Liver (tissue), 9 donors: Measurements from ENCODE around the gene CIDEB. TPM values are rescaled to one million over a fixed set of nuclear protein-coding genes. Genes with fewer than 3 reads are reported as not detected.
A peak's percentile ranks its signal among the peaks of the same experiment; 100 is the strongest.

ENCODE experiments used
- DNase-seq: peaks from one replicate; pipeline ENCODE4 v3.0.0-alpha.2; 2017; ENCODE audit warnings: low spot score
- H3K27ac ChIP-seq, 2 donors: one replicate each; pipeline ENCODE4 v1.7.0; 2013; ENCODE audit warnings: inconsistent platforms in 2 of 2, low read length in 2 of 2, control low read depth in 1 of 2, low read depth in 1 of 2, mild to moderate bottlenecking in 1 of 2
- H3K27me3 ChIP-seq, 4 donors: one replicate each; pipeline versions ENCODE4 v1.6.1 to v1.7.0; 2013; ENCODE audit warnings: low read length in 3 of 4, inconsistent platforms in 1 of 4, mild to moderate bottlenecking in 1 of 4, moderate library complexity in 1 of 4; ENCODE audit not compliant: control insufficient read depth in 4 of 4, insufficient read depth in 4 of 4
- H3K36me3 ChIP-seq, 4 donors: one replicate each; pipeline versions ENCODE4 v1.6.1 to v1.7.0; 2013; ENCODE audit warnings: low read length in 3 of 4, mild to moderate bottlenecking in 3 of 4, low read depth in 1 of 4, moderate library complexity in 1 of 4; ENCODE audit not compliant: control insufficient read depth in 4 of 4, insufficient read depth in 3 of 4
- H3K4me1 ChIP-seq, 4 donors: one replicate each; pipeline versions ENCODE4 v1.6.1 to v1.7.0; 2013; ENCODE audit warnings: low read length in 3 of 4, mild to moderate bottlenecking in 3 of 4, moderate library complexity in 1 of 4; ENCODE audit not compliant: control insufficient read depth in 4 of 4, insufficient read depth in 4 of 4
- H3K4me3 ChIP-seq, 3 donors: one replicate each; pipeline versions ENCODE4 v1.6.1 to v1.7.0; 2013; ENCODE audit warnings: low read length in 3 of 3, control low read depth in 1 of 3, low read depth in 1 of 3, mild to moderate bottlenecking in 1 of 3
- H3K9ac ChIP-seq, 2 donors: one replicate each; pipeline ENCODE4 v1.7.0; 2013; ENCODE audit warnings: low read length in 2 of 2, mild to moderate bottlenecking in 2 of 2, moderate library complexity in 2 of 2, control low read depth in 1 of 2, low read depth in 1 of 2
- H3K9me3 ChIP-seq, 4 donors: one replicate each; pipeline versions ENCODE4 v1.6.1 to v1.7.0; 2013; ENCODE audit warnings: low read length in 3 of 4; ENCODE audit not compliant: control insufficient read depth in 4 of 4
- ATF3 ChIP-seq: IDR thresholded peaks from 2 replicates; pipeline ENCODE4 v1.6.1; 2016; ENCODE audit warnings: antibody characterized with exemption
- CTCF ChIP-seq: fragments of 150-350 bp; IDR thresholded peaks from 2 replicates; pipeline ENCODE4 v1.5.1; 2017; ENCODE audit warnings: improper control_type of control experiment, low read depth, low read length; ENCODE audit not compliant: missing input control
- EGR1 ChIP-seq, 2 donors: IDR thresholded peaks; 2 replicates each; pipeline ENCODE4 v1.6.1; 2016 to 2018; ENCODE audit warnings: antibody characterized with exemption in 2 of 2, low read depth in 2 of 2
- FOXA1 ChIP-seq: IDR thresholded peaks from 2 replicates; pipeline ENCODE4 v1.6.1; 2016; ENCODE audit warnings: antibody characterized with exemption
- FOXA2 ChIP-seq: IDR thresholded peaks from 2 replicates; pipeline ENCODE4 v1.6.1; 2016; ENCODE audit warnings: antibody characterized with exemption
- GABPA ChIP-seq, 2 donors: IDR thresholded peaks in 1 of 2; conservative IDR thresholded peaks in 1 of 2; 2 replicates each; pipeline ENCODE4 v1.6.1; 2016; ENCODE audit warnings: antibody characterized with exemption in 2 of 2, mild to moderate bottlenecking in 1 of 2, moderate library complexity in 1 of 2
- HNF4A ChIP-seq, 2 donors: conservative IDR thresholded peaks; 2 replicates each; pipeline ENCODE4 v1.6.1; 2016; ENCODE audit warnings: antibody characterized with exemption in 2 of 2, mild to moderate bottlenecking in 2 of 2
- HNF4G ChIP-seq: IDR thresholded peaks from 2 replicates; pipeline ENCODE4 v1.6.1; 2016; ENCODE audit warnings: antibody characterized with exemption
- JUND ChIP-seq, 2 donors: IDR thresholded peaks; 2 replicates each; pipeline ENCODE4 v1.6.1; 2016; ENCODE audit warnings: antibody characterized with exemption in 2 of 2
- MAX ChIP-seq: IDR thresholded peaks from 2 replicates; pipeline ENCODE4 v1.6.1; 2016; ENCODE audit warnings: antibody characterized with exemption
- NR2F2 ChIP-seq: IDR thresholded peaks from 2 replicates; pipeline ENCODE4 v1.6.1; 2016; ENCODE audit warnings: antibody characterized with exemption
- RAD21 ChIP-seq, 2 donors: IDR thresholded peaks; 2 replicates each; pipeline ENCODE4 v1.6.1; 2016; ENCODE audit warnings: antibody characterized with exemption in 2 of 2, mild to moderate bottlenecking in 2 of 2
- REST ChIP-seq: IDR thresholded peaks from 2 replicates; pipeline ENCODE4 v1.6.1; 2016; ENCODE audit warnings: antibody characterized with exemption, mild to moderate bottlenecking
- RXRA ChIP-seq, 2 donors: IDR thresholded peaks; 2 replicates each; pipeline ENCODE4 v1.6.1; 2017 to 2018; ENCODE audit warnings: antibody characterized with exemption in 2 of 2, mild to moderate bottlenecking in 1 of 2
- SP1 ChIP-seq: IDR thresholded peaks from 2 replicates; pipeline ENCODE4 v1.6.1; 2018; ENCODE audit warnings: antibody characterized with exemption, mild to moderate bottlenecking
- TAF1 ChIP-seq: conservative IDR thresholded peaks from 2 replicates; pipeline ENCODE4 v1.6.1; 2016; ENCODE audit warnings: antibody characterized with exemption, mild to moderate bottlenecking
- YY1 ChIP-seq: IDR thresholded peaks from 2 replicates; pipeline ENCODE4 v1.6.1; 2016; ENCODE audit warnings: antibody characterized with exemption, mild to moderate bottlenecking
- ZBTB33 ChIP-seq: IDR thresholded peaks from 2 replicates; pipeline ENCODE4 v1.6.1; 2016; ENCODE audit warnings: antibody characterized with exemption
- WGBS: extraction: QIAGEN DNeasy Blood & Tissue Kit; methylation state at CpG from one replicate; pipeline ENCODE4 v1.1.7; 2013; 5-methylcytosine and 5-hydroxymethylcytosine counted together
- polyA plus RNA-seq, 2 donors: library from polyadenylated mRNA; stranded (reverse) in 1 of 2; unstranded in 1 of 2; fragments of 200-250 nt in 1 of 2; fragments of >200 nt in 1 of 2; fragmentation: Nextera tagmentation in 1 of 2; extraction: Ambion mirVana in 1 of 2; gene quantifications; one replicate each; pipeline versions ENCODE4 v1.2.1 to v1.2.3, GENCODE V29; 2013 to 2015
- total RNA-seq, 2 donors: library from RNA; depleted of rRNA; stranded (reverse); fragments of >200 nt; gene quantifications; one replicate each; pipeline ENCODE4 v1.2.3, GENCODE V29; 2014
- donor health status: healthy.
- donor health status: healthy.
- donor health status: healthy.
- donor health status: healthy.
- donor health status: healthy.

The CIDEB gene
- total and polyA plus RNA-seq, 4 donors, result 32.1 to 312 (median 159) TPM

- TF ChIP-seq REST (no peak), NR2F2 (no peak), RAD21 (IDR thresholded peaks at IDR 0.05) (no peak), CTCF (no peak), HNF4A (conservative IDR thresholded peaks at IDR 0.05) (no peak)
These were observed 7.3 kb downstream of the CIDEB start (continued) for GRCh38 chr14:24300326-24300980.

- Histone ChIP-seq H3K4me1 (peaks cover 8 to 82% (median 69%) of the 10 kb centered on the region in 4 donors), H3K4me3 (peak within 1 kb of the TSS; percentile 80 to 86 (median 83)), H3K9ac (peak within 1 kb of the TSS; percentile 71 to 80), H3K27me3 (no peaks in the 10 kb centered on the region), H3K9me3 (no peaks in the 10 kb centered on the region), H3K27ac (peak within 1 kb of the TSS; percentile 90 to 94), H3K36me3 (peaks cover 7 to 40% (median 30%) of the 10 kb centered on the region in 4 donors)
- TF ChIP-seq RXRA (IDR thresholded peaks at IDR 0.05), result peak; percentile 27 to 58
- peak; percentile 81 for TF ChIP-seq MAX
- peak; percentile 91 for TF ChIP-seq REST
- peak; percentile 74 for TF ChIP-seq SP1
- peak; percentile 48 for TF ChIP-seq FOXA1
- no peak for TF ChIP-seq HNF4G
- no peak for TF ChIP-seq NR2F2
- peak in 1 of 2 donors; percentile 66 for TF ChIP-seq JUND (IDR thresholded peaks at IDR 0.05)
- peak; percentile 69 to 87 for TF ChIP-seq HNF4A (conservative IDR thresholded peaks at IDR 0.05)
- TF ChIP-seq YY1, result peak; percentile 65
- TF ChIP-seq EGR1 (IDR thresholded peaks at IDR 0.05; ENCODE audit: low read depth in 2 of 2), result peak in 1 of 2 donors; percentile 24
- TF ChIP-seq FOXA2, result no peak
- peak; percentile 10 to 38 for TF ChIP-seq RAD21 (IDR thresholded peaks at IDR 0.05)
- TF ChIP-seq GABPA (IDR thresholded peaks at IDR 0.05 in 1 of 2, conservative IDR thresholded peaks at IDR 0.05 in 1 of 2), result peak in 1 of 2 donors; percentile 61
- no peak for TF ChIP-seq ATF3
- no peak for TF ChIP-seq TAF1
- no peak for TF ChIP-seq ZBTB33
- no peak for TF ChIP-seq CTCF
- peak; percentile 98 for DNase-seq
- WGBS, result under 1% methylated on average over 75 of the region's 75 CpGs
These were observed 8.3 kb downstream of the CIDEB start, which contains the start of the genes DHRS1 and NOP9 for GRCh38 chr14:24299255-24300191. TSS of gene DHRS1 (minus strand) at chr14:24299780. CDS start at chr14:24299106, 674 bp downstream. TSS of gene NOP9 (plus strand) at chr14:24299850. CDS start at chr14:24299955, 105 bp downstream.
